Colonic mucosa (tissue), 4 donors: ENCODE measurements around the gene PARD3B. TPM values are rescaled to one million over a fixed set of nuclear protein-coding genes. Genes with fewer than 3 reads are reported as not detected.

Experiments used
- DNase-seq: peaks from one replicate; pipeline ENCODE4 v3.0.0-alpha.2; 2020
- H3K27ac ChIP-seq: fragments of 200-600 bp; one replicate; pipeline ENCODE4 v1.8.0; 2021
- H3K27me3 ChIP-seq: fragments of 200-600 bp; one replicate; pipeline ENCODE4 v1.8.0; 2021
- H3K36me3 ChIP-seq: fragments of 200-600 bp; one replicate; pipeline ENCODE4 v1.8.0; 2021
- H3K4me1 ChIP-seq: fragments of 200-600 bp; one replicate; pipeline ENCODE4 v1.8.0; 2021; ENCODE audit warnings: mild to moderate bottlenecking
- H3K4me3 ChIP-seq: fragments of 200-600 bp; one replicate; pipeline ENCODE4 v1.8.0; 2021
- H3K9ac ChIP-seq, 2 donors: one replicate each; pipeline ENCODE4 v1.7.0; 2013; ENCODE audit warnings: control low read depth in 2 of 2, low read depth in 2 of 2, low read length in 2 of 2
- H3K9me3 ChIP-seq: fragments of 200-600 bp; one replicate; pipeline ENCODE4 v1.8.0; 2021
- intact Hi-C: fragments of 100-400 bp; cut with DNase I; formaldehyde crosslinking; loops from one replicate; pipeline ENCODE4 v1.14.1; 2022
- total RNA-seq, 2 donors: library from RNA; stranded (reverse); fragmentation: NEBNext Ultra II Directional in 1 of 2; extraction: Animal tissue kit (Norgen Biotek cat#: 25700) in 1 of 2; gene quantifications; one replicate each; pipeline ENCODE4 v1.2.1, GENCODE V29; 2021
- TF ChIP-seq, protein P1 (sequence below): fragments of 200-600 bp; IDR thresholded peaks from one replicate; pipeline ENCODE4 v1.8.0; 2022; ENCODE audit warnings: antibody characterized with exemption, mild to moderate bottlenecking
- donor health status: healthy.
- donor health status: DM: no; HTN: no; CAD: no.
- donor health status: DM: no; HTN: no; CAD: no.

Gene PARD3B
- total RNA-seq, 2 donors from 2014 or later = 20.0 to 24.2 TPM

- H3K9ac ChIP-seq = no peak overlapping the region
- H3K4me3 ChIP-seq = no peak overlapping the region
- H3K4me1 ChIP-seq = no peaks in the 10 kb centered on the region
- TF ChIP-seq, protein P1, sequence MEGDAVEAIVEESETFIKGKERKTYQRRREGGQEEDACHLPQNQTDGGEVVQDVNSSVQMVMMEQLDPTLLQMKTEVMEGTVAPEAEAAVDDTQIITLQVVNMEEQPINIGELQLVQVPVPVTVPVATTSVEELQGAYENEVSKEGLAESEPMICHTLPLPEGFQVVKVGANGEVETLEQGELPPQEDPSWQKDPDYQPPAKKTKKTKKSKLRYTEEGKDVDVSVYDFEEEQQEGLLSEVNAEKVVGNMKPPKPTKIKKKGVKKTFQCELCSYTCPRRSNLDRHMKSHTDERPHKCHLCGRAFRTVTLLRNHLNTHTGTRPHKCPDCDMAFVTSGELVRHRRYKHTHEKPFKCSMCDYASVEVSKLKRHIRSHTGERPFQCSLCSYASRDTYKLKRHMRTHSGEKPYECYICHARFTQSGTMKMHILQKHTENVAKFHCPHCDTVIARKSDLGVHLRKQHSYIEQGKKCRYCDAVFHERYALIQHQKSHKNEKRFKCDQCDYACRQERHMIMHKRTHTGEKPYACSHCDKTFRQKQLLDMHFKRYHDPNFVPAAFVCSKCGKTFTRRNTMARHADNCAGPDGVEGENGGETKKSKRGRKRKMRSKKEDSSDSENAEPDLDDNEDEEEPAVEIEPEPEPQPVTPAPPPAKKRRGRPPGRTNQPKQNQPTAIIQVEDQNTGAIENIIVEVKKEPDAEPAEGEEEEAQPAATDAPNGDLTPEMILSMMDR = no peak
- no peaks in the 10 kb centered on the region for H3K36me3 ChIP-seq
- no peak for DNase-seq
- no peak overlapping the region for H3K27ac ChIP-seq
- no peaks in the 10 kb centered on the region for H3K9me3 ChIP-seq
- intact Hi-C loops = no loop called here
- no peaks in the 10 kb centered on the region for H3K27me3 ChIP-seq
Observed at GRCh38 chr2:205138735-205139134, 593.5 kb downstream of the PARD3B start.

GRCh38 chr2:205139822-205140463, 594.7 kb downstream of the PARD3B start:
- H3K27ac ChIP-seq = no peak overlapping the region
- H3K4me3 ChIP-seq = no peak overlapping the region
- no peak for DNase-seq
- H3K27me3 ChIP-seq = no peaks in the 10 kb centered on the region
- TF ChIP-seq, protein P1 = no peak
- H3K4me1 ChIP-seq = no peaks in the 10 kb centered on the region
- H3K9me3 ChIP-seq = no peaks in the 10 kb centered on the region
- H3K36me3 ChIP-seq = no peaks in the 10 kb centered on the region
- H3K9ac ChIP-seq = no peak overlapping the region
- intact Hi-C loops = no loop called here

DNA sequence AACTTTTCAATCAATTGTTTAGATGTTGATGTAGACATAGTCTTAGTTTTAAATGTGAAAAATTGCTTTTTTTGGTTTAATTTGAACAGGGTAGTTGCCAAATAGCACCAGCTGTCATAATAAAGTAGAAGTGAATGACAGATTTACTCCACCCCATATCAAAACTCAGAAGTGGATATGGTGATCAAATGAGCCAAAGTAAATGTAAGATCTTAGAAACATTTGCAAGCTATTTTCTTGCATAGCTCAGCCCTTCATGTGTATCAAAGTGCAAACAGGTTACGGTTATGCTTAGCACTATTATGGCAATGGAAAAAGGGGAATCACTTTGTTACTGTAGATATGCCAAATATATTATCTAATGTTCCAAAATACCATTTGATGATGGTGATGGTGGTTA, 596.1 kb downstream of the PARD3B start:
- Histone ChIP-seq H3K9me3 (no peaks in the 10 kb centered on the region), H3K9ac (no peak overlapping the region), H3K36me3 (no peaks in the 10 kb centered on the region), H3K27ac (no peak overlapping the region), H3K27me3 (no peaks in the 10 kb centered on the region), H3K4me1 (no peaks in the 10 kb centered on the region), H3K4me3 (no peak overlapping the region)
- intact Hi-C loops = no loop called here
- no peak for DNase-seq
- TF ChIP-seq, protein P1 = no peak

DNA sequence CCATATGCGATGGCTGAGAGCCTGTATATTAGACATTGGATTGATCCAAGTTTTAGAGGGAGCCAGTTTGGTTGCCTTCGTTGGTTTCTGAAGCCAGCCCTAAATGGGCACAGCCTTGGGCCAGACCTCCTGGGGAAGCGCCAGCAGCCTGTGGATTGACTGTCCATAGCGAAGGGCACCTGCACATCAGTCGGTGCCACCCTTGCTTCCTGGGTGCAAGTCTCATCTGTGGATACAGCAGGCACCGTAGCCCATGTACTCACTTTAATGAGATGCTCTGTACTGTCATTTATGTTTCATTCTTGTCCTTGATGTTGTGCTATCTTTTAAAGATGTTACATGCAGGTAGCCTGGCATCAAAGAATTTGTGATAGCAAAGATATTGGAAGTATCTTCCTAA, 600.6 kb downstream of the PARD3B start:
- Histone ChIP-seq H3K36me3 (no peaks in the 10 kb centered on the region), H3K9ac (no peak overlapping the region), H3K27ac (no peak overlapping the region), H3K27me3 (no peaks in the 10 kb centered on the region), H3K9me3 (no peaks in the 10 kb centered on the region), H3K4me3 (no peak overlapping the region), H3K4me1 (no peaks in the 10 kb centered on the region)
- TF ChIP-seq, protein P1 = no peak
- intact Hi-C loops = no loop called here
- DNase-seq = no peak

DNA sequence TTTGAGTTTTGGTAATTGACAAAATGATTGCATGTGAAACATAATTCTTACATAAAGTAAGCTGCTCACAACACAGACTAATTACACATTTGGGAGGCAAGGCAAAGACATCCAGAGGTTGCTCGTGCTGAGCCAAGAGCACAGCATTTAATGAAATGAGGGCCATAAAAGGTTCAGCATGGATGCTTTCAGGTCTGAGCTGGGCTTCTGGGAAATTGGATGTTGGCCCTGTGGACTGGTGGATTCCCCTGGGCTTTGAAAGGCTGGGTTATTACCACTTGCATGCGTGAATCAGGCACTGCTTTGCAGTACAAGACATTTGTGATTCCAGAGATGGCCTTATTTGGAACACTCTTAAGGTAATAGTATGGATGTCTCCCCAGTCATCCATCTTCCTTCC, 603.5 kb downstream of the PARD3B start:
- intact Hi-C loops = no loop called here
- TF ChIP-seq, protein P1 = no peak

More for the DNA sequence above, 603.5 kb downstream of the PARD3B start:
- no peaks in the 10 kb centered on the region for H3K36me3 ChIP-seq
- DNase-seq = no peak
- no peaks in the 10 kb centered on the region for H3K4me1 ChIP-seq
- H3K27ac ChIP-seq = no peak overlapping the region
- no peaks in the 10 kb centered on the region for H3K27me3 ChIP-seq
- no peak overlapping the region for H3K9ac ChIP-seq
- H3K4me3 ChIP-seq = no peak overlapping the region
- no peaks in the 10 kb centered on the region for H3K9me3 ChIP-seq
